Heart left ventricle (tissue), 16 donors: ENCODE measurements around the gene NECTIN2. TPM values are rescaled to one million over a fixed set of nuclear protein-coding genes. Genes with fewer than 3 reads are reported as not detected.

Experiments
- ATAC-seq, 4 donors: fragments of 200-7000 bp; cut with Tn5 transposase; one replicate each; pipeline ENCODE4 v1.9.1; 2020 to 2022; ENCODE audit warnings: moderate library complexity in 4 of 4, mild to moderate bottlenecking in 3 of 4, moderate number of reproducible peaks in 1 of 4
- DNase-seq, 5 donors: peaks; one replicate each; pipeline ENCODE4 v3.0.0-alpha.2; 2020
- H3K27ac ChIP-seq, 12 donors: fragments of 200-600 bp; sonication (generic) in 4 of 12; one replicate each; pipeline versions ENCODE4 v1.5.0 to v1.8.0; 2016 to 2022; ENCODE audit warnings: mild to moderate bottlenecking in 2 of 12
- H3K27me3 ChIP-seq, 9 donors: fragments of 200-600 bp; sonication (generic) in 2 of 9; one replicate each; pipeline versions ENCODE4 v1.5.1 to v1.8.0; 2016 to 2022; ENCODE audit warnings: mild to moderate bottlenecking in 3 of 9
- H3K36me3 ChIP-seq, 9 donors: fragments of 200-600 bp; sonication (generic) in 2 of 9; one replicate each; pipeline versions ENCODE4 v1.5.0 to v1.8.0; 2018 to 2022; ENCODE audit warnings: mild to moderate bottlenecking in 2 of 9
- H3K4me1 ChIP-seq, 12 donors: fragments of 200-600 bp; sonication (generic) in 4 of 12; one replicate each; pipeline versions ENCODE4 v1.5.0 to v1.8.0; 2016 to 2022; ENCODE audit warnings: mild to moderate bottlenecking in 3 of 12
- H3K4me3 ChIP-seq, 12 donors: fragments of 200-600 bp; sonication (generic) in 4 of 12; one replicate each; pipeline versions ENCODE4 v1.5.0 to v1.8.0; 2017 to 2022; ENCODE audit warnings: mild to moderate bottlenecking in 9 of 12, moderate library complexity in 4 of 12
- H3K9me3 ChIP-seq, 12 donors: fragments of 200-600 bp; sonication (generic) in 4 of 12; one replicate each; pipeline versions ENCODE4 v1.5.0 to v1.8.0; 2016 to 2022; ENCODE audit warnings: mild to moderate bottlenecking in 1 of 12
- POLR2A ChIP-seq, 2 donors: fragments of 450-650 bp; IDR thresholded peaks; one replicate each; pipeline ENCODE4 v1.6.1; 2017; ENCODE audit warnings: antibody characterized with exemption in 2 of 2, mild to moderate bottlenecking in 2 of 2, moderate library complexity in 2 of 2
- WGBS, 4 donors: extraction: QIAGEN DNeasy Blood & Tissue Kit in 2 of 4; methylation state at CpG; one replicate each; pipeline versions ENCODE4 v1.1.5 to v1.1.7; 2013 to 2018; 5-methylcytosine and 5-hydroxymethylcytosine counted together
- intact Hi-C, 10 donors: fragments of 100-400 bp; cut with DNase I; formaldehyde crosslinking; loops; one replicate each; pipeline versions ENCODE4 v1.11.1 to v1.14.2; 2022
- polyA plus RNA-seq, 2 donors: library from polyadenylated mRNA; stranded (reverse); fragments of 200-250 nt; gene quantifications; one replicate each; pipeline ENCODE4 v1.2.3, GENCODE V29; 2013
- total RNA-seq, 9 donors: library from RNA; depleted of rRNA in 2 of 9; stranded (reverse); fragments of >200 nt in 2 of 9; fragmentation: NEBNext Ultra II Directional in 3 of 9; extraction: Animal tissue kit (Norgen Biotek cat#: 25700) in 3 of 9; gene quantifications; one replicate each; pipeline versions ENCODE4 v1.1.0 to v1.2.4, GENCODE V29; 2016 to 2023
- TF ChIP-seq, protein P1 (sequence below), 12 donors: fragments of 200-600 bp; sonication (generic) in 4 of 12; IDR thresholded peaks; one replicate each; pipeline versions ENCODE4 v1.5.0 to v1.8.0; 2018 to 2022; ENCODE audit warnings: antibody characterized with exemption in 12 of 12, mild to moderate bottlenecking in 5 of 12
- donor health status: ischemic (EF 13 %, LVEDD 7.1; RV severe dilation, severe dysfunction).
- donor health status: healthy with polysubstance abuse.
- donor health status: DM: no; HTN: yes; CAD: no.
- donor health status: DM: no; HTN: no; CAD: no.
- donor health status: ischemic (EF 25% LVEDD 6.9; RV normal size, moderate dysfunction).
- donor health status: ischemic (EF 25% LVEDD 5.7; RV mildly dilated, moderate dysfunction).
- donor health status: healthy.
- donor health status: DM: yes; HTN: yes; CAD: no.
- donor health status: ischemic (EF 35%, LVEDD 5.7; RV mildly dilated, moderate dysfunction).
- donor health status: nonischemic (EF 11% LVEDD 7.7; RV severe dilation, severe dysfunction).
- donor health status: DM: yes; HTN: yes; CAD: no.
- donor health status: PGD.
- donor health status: ischemic (EF 29% LVEDD 5.4; RV normal size, mild dysfunction).
- donor health status: nonischemic (EF 23%, LVEDD 6.1; RV moderate dilation, normal function).

Gene NECTIN2
- total and polyA plus RNA-seq, 11 donors: 37.0 to 99.6 (median 57.6) TPM

DNA sequence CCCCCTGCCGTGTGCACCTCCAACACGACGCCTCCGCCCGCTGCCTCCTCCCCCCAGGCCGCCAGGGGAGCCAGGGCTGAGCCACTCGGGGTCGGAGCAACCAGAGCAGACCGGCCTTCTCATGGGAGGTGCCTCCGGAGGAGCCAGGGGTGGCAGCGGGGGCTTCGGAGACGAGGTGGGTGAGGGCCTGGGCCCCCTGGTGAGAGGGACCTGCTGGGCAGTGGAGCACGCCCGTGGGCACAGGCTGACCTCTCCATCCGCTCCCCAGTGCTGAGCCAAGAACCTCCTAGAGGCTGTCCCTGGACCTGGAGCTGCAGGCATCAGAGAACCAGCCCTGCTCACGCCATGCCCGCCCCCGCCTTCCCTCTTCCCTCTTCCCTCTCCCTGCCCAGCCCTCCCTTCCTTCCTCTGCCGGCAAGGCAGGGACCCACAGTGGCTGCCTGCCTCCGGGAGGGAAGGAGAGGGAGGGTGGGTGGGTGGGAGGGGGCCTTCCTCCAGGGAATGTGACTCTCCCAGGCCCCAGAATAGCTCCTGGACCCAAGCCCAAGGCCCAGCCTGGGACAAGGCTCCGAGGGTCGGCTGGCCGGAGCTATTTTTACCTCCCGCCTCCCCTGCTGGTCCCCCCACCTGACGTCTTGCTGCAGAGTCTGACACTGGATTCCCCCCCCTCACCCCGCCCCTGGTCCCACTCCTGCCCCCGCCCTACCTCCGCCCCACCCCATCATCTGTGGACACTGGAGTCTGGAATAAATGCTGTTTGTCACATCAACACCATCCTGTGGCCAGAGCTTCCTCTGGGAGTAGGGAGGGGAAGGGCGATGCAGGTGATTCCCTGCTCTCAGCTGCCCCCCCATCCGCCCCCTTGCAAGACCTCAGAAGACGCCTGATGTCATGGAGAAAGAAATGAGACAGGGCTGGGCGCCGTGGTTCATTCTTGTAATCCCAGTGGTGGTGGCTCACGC is 25.2 kb upstream of the NECTIN2 start:
- Histone ChIP-seq H3K4me1 (peaks cover 0 to 37% (median 19%) of the 10 kb centered on the region in 12 donors), H3K36me3 (peaks cover 0 to 16% (median 0%) of the 10 kb centered on the region in 9 donors), H3K9me3 (no peaks in the 10 kb centered on the region), H3K27ac (peak overlapping the region; percentile 46 to 95 (median 84)), H3K4me3 (peak overlapping the region in 7 of 12 donors; percentile 20 to 48 (median 34)), H3K27me3 (no peaks in the 10 kb centered on the region)
- peak; percentile 86 to 89 (median 88) for DNase-seq
- ATAC-seq: peak; percentile 77 to 90 (median 86)
- TF ChIP-seq, protein P1, sequence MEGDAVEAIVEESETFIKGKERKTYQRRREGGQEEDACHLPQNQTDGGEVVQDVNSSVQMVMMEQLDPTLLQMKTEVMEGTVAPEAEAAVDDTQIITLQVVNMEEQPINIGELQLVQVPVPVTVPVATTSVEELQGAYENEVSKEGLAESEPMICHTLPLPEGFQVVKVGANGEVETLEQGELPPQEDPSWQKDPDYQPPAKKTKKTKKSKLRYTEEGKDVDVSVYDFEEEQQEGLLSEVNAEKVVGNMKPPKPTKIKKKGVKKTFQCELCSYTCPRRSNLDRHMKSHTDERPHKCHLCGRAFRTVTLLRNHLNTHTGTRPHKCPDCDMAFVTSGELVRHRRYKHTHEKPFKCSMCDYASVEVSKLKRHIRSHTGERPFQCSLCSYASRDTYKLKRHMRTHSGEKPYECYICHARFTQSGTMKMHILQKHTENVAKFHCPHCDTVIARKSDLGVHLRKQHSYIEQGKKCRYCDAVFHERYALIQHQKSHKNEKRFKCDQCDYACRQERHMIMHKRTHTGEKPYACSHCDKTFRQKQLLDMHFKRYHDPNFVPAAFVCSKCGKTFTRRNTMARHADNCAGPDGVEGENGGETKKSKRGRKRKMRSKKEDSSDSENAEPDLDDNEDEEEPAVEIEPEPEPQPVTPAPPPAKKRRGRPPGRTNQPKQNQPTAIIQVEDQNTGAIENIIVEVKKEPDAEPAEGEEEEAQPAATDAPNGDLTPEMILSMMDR (IDR thresholded peaks at IDR 0.05): peak in 1 of 12 donors; percentile 20
- no peak for TF ChIP-seq POLR2A (IDR thresholded peaks at IDR 0.05)
- WGBS, 4 donors: 11 to 20% (median 13%) methylated on average over 21 to 35 of the region's 35 CpGs
- intact Hi-C loops: loop anchor here in 1 of 10 donors (1.0 kb wide), 1 partner anchor 23 kb away; no protein-coding TSS in a partner anchor

- no peak for TF ChIP-seq POLR2A (IDR thresholded peaks at IDR 0.05)
- TF ChIP-seq, protein P1 (IDR thresholded peaks at IDR 0.05): no peak
- ATAC-seq: no peak
- Histone ChIP-seq H3K36me3 (peaks cover 0 to 11% (median 0%) of the 10 kb centered on the region in 9 donors), H3K27ac (peak overlapping the region in 9 of 12 donors; percentile 76 to 95 (median 85)), H3K27me3 (no peaks in the 10 kb centered on the region), H3K9me3 (no peaks in the 10 kb centered on the region), H3K4me3 (peak overlapping the region in 1 of 12 donors; percentile 1), H3K4me1 (peaks cover 0 to 37% (median 19%) of the 10 kb centered on the region in 12 donors)
- 40 to 51% (median 48%) methylated on average over 11 of the region's 11 CpGs for WGBS, 4 donors
- intact Hi-C loops: no loop called here
- peak in 2 of 5 donors; percentile 35 to 56 for DNase-seq
Observed at GRCh38 chr19:44822177-44822576, 23.9 kb upstream of the NECTIN2 start.

DNA sequence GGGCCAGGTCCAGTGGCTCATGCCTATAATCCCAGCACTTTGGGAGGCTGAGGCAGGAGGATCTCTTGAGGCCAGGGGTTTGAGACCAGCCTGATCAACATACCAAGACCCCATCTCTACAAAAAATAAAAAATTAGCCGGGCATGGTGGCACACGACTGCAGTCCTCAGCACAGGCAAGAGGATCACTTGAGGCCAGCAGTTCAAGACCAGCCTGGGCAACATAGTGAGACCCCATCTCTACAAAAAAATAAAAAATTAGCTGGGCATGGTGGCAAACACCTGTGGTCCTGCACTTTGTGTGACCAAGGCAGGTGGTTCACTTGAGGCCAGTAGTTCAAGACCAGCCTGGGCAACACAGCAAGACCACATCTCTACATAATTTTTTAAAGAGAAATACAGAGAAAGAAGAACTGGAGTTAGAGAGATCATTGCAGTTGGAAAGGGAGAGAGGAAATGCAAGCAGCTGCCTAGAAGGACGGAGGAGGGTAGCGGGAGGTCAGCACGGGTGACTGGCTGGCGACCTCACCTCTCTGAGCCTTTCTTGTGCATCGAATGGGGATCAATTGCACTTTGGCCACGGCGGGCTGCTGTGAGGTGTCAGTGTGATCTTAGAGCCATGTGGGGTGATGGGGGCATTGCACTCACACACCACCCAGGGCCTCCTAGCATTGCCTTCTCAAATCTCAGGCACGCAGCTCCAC is 23.3 kb upstream of the NECTIN2 start:
- TF ChIP-seq, protein P1 (IDR thresholded peaks at IDR 0.05): no peak
- no peak for TF ChIP-seq POLR2A (IDR thresholded peaks at IDR 0.05)
- H3K9me3 ChIP-seq: no peaks in the 10 kb centered on the region
- ATAC-seq: no peak
- H3K4me1 ChIP-seq: peaks cover 0 to 37% (median 19%) of the 10 kb centered on the region in 12 donors
- H3K27me3 ChIP-seq: no peaks in the 10 kb centered on the region
- 65 to 68% (median 66%) methylated on average over 10 of the region's 10 CpGs for WGBS, 4 donors
- intact Hi-C loops: no loop called here
- DNase-seq: peak in 1 of 5 donors; percentile 17
- H3K4me3 ChIP-seq: no peak overlapping the region
- peak overlapping the region in 7 of 12 donors; percentile 77 to 95 (median 86) for H3K27ac ChIP-seq
- H3K36me3 ChIP-seq: peaks cover 0 to 11% (median 0%) of the 10 kb centered on the region in 9 donors
